HepG2 (cell line): ENCODE measurements around the gene PLEKHG4. TPM values are rescaled to one million over a fixed set of nuclear protein-coding genes. Genes with fewer than 3 reads are reported as not detected.

Source experiments
- KLF9 ChIP-seq: IDR thresholded peaks from 2 replicates; pipeline ENCODE4 v1.6.1; 2016; ENCODE audit warnings: low read depth
- MYNN ChIP-seq: sonication (generic); formaldehyde crosslinking; IDR thresholded peaks from 2 replicates; pipeline ENCODE4 v1.4.0; 2020; ENCODE audit warnings: mild to moderate bottlenecking, low read depth, missing genetic modification reagents
- NFIB ChIP-seq: sonication (generic); formaldehyde crosslinking; IDR thresholded peaks from 2 replicates; pipeline ENCODE4 v1.9.0; 2021; ENCODE audit warnings: missing genetic modification reagents, mild to moderate bottlenecking, borderline replicate concordance
- SMAD9 ChIP-seq: sonication (generic); formaldehyde crosslinking; IDR thresholded peaks from 2 replicates; pipeline ENCODE4 v1.5.1; 2020; ENCODE audit warnings: mild to moderate bottlenecking, missing genetic modification reagents
- SOX6 ChIP-seq, 2 experiments: fragments of 450-650 bp in 1 of 2; sonication (generic) in 1 of 2; formaldehyde crosslinking in 1 of 2; IDR thresholded peaks; 2 replicates each; pipeline versions ENCODE4 v1.4.0 to v1.6.1; 2017 to 2020; ENCODE audit warnings: antibody characterized with exemption in 1 of 2, mild to moderate bottlenecking in 1 of 2, missing genetic modification reagents in 1 of 2
- SP1 ChIP-seq, 2 experiments: fragments of 450-650 bp in 1 of 2; sonication (generic) in 1 of 2; formaldehyde crosslinking in 1 of 2; IDR thresholded peaks; 2 replicates each; pipeline versions ENCODE4 v1.4.0 to v1.6.1; 2016 to 2020; ENCODE audit warnings: missing genetic modification reagents in 1 of 2
- TSC22D2 ChIP-seq: sonication (generic); formaldehyde crosslinking; IDR thresholded peaks from 2 replicates; pipeline ENCODE4 v1.5.1; 2020; ENCODE audit warnings: missing genetic modification reagents, mild to moderate bottlenecking, borderline replicate concordance
- ZNF572 ChIP-seq: sonication (generic); formaldehyde crosslinking; IDR thresholded peaks from 2 replicates; pipeline ENCODE4 v1.5.1; 2020; ENCODE audit warnings: mild to moderate bottlenecking, missing genetic modification reagents
- ZZZ3 ChIP-seq: sonication (generic); formaldehyde crosslinking; IDR thresholded peaks from 2 replicates; pipeline ENCODE4 v1.4.0; 2020; ENCODE audit warnings: missing genetic modification reagents, mild to moderate bottlenecking, borderline replicate concordance
- polyA plus RNA-seq, 8 experiments: library from polyadenylated mRNA; depleted of rRNA in 3 of 8; stranded (reverse) in 7 of 8; unstranded in 1 of 8; fragments of >200 nt; fragmentation: Illumina TruSeq in 4 of 8; extraction: Trizol in 4 of 8; gene quantifications; 2 replicates each; pipeline versions ENCODE4 v1.2.1 to v1.2.3, GENCODE V29; 2011 to 2016; ENCODE audit warnings: low read depth in 4 of 8, missing spikeins in 1 of 8, mixed read lengths in 1 of 8; ENCODE audit not compliant: insufficient read depth in 1 of 8
- total RNA-seq, 5 experiments: library from RNA; depleted of rRNA; stranded (reverse); fragments of >200 nt; fragmentation: Illumina TruSeq; extraction: Trizol; gene quantifications; 2 replicates each; pipeline ENCODE4 v1.2.3, GENCODE V29; 2016; ENCODE audit warnings: low read depth in 1 of 5
- TF ChIP-seq, protein P1 (sequence below): sonication (generic); formaldehyde crosslinking; IDR thresholded peaks from 2 replicates; pipeline ENCODE4 v1.4.0; 2020; ENCODE audit warnings: mild to moderate bottlenecking, missing genetic modification reagents
- TF ChIP-seq, protein P2 (sequence below): IDR thresholded peaks from 2 replicates; pipeline ENCODE4 v1.6.1; 2016; ENCODE audit warnings: low read depth, missing genetic modification reagents, missing compliant biosample characterization

Gene PLEKHG4
- total and polyA plus RNA-seq, 2 of the 13 experiments (the other 11 are each of a cell fraction or from before 2014, with no cell fraction given): 7.1 to 13.6 TPM

DNA sequence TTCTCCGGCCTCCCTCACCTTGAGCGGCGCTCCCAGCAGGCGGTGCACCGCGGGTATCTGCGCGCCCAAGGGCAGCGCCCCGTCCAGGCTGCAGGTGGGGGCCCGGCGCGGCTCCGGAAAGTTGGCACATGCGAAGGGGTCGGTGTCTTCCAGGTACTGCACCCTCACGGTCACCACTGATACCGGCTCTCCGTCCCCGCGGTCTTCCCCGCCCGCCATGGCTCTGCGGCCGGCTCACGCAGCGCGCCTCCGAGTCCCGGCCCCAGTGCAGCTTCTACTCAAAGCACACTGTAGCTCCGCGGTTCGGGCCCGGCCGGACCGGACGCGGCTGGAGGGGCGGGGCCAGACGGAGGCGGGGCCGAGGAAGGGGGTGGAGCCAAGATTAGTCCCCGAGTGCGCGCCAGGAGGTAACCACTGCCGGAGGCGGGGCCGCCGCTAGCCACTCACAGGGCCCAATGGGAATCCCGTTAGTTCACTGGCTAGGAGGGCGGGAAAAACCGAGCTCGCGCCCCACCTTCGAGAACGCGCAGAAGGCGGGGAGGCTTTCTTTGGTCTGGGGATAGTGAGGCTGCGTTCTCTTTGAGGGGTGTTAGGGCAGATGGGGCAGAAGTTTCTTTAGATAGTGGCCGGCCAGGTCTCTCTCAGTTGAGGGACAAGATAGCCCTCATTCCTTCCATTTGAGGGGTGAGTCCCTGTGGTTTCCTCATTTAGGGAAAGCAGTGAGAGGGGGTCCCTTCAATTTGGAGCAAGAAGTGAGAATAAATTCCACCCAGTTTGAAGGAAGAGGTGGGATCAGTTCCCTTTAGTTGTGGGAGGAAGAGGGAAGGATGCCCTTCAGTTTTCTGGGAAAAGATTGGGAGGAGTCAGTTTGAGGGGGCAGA is 31.9 kb upstream of the PLEKHG4 start, which contains the start of gene FHOD1 (continued):
- TF ChIP-seq, protein P1, sequence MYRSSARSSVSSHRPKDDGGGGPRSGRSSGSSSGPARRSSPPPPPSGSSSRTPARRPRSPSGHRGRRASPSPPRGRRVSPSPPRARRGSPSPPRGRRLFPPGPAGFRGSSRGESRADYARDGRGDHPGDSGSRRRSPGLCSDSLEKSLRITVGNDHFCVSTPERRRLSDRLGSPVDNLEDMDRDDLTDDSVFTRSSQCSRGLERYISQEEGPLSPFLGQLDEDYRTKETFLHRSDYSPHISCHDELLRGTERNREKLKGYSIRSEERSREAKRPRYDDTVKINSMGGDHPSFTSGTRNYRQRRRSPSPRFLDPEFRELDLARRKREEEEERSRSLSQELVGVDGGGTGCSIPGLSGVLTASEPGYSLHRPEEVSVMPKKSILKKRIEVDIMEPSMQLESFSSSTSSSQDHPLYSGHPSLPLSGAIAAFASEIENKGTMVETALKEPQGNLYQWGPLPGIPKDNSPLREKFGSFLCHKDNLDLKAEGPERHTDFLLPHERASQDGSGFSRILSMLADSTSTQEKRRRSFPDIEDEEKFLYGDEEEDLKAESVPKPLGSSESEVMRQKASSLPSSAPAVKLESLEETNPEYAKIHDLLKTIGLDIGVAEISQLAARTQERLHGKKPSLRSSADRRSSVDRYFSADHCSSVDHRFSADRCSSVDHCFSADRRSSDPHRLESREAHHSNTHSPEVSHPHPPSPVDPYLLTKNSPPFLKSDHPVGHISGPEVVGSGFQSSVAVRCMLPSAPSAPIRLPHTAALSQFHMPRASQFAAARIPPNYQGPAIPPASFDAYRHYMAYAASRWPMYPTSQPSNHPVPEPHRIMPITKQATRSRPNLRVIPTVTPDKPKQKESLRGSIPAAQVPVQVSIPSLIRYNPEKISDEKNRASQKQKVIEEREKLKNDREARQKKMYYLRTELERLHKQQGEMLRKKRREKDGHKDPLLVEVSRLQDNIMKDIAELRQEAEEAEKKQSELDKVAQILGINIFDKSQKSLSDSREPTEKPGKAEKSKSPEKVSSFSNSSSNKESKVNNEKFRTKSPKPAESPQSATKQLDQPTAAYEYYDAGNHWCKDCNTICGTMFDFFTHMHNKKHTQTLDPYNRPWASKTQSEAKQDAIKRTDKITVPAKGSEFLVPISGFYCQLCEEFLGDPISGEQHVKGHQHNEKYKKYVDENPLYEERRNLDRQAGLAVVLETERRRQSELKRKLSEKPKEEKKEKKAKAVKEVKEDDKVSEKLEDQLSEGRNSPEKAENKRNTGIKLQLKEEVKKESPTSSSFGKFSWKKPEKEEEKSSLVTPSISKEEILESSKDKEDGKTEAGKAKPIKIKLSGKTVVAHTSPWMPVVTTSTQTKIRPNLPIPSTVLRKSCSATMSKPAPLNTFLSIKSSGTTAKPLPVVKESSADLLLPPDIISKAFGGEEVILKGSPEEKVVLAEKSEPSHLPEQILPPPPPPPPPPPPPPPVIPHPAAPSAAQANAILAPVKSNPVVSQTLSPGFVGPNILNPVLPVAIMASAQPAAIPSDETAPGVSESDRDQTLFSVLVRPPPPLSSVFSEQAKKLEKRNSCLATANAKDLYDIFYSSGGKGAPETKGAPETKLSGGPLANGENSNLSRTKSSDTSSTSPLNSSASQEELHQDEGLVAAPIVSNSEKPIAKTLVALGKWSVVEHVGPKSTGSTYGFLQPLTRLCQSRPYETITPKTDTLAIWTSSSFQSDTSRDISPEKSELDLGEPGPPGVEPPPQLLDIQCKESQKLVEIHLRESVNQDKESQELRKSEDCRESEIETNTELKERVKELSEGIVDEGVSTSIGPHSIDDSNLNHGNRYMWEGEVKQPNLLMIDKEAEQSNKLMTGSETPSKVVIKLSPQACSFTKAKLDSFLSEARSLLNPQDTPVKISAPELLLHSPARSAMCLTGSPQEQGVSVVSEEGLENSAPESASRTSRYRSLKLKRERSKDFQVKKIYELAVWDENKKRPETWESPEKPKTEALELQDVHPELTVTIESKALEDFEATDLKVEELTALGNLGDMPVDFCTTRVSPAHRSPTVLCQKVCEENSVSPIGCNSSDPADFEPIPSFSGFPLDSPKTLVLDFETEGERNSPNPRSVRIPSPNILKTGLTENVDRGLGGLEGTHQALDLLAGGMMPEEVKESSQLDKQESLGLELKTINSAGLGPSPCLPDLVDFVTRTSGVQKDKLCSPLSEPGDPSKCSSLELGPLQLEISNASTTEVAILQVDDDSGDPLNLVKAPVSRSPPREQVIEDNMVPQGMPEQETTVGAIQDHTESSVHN: no peak
- 0 out of 2 replicates have a peak, but pooled peaks have one; percentile 42 for TF ChIP-seq TSC22D2 (CRISPR knock-in tag)
- no peak for TF ChIP-seq SOX6 (IDR thresholded peaks at IDR 0.05)
- no peak for TF ChIP-seq SOX6 (CRISPR knock-in tag; IDR thresholded peaks at IDR 0.05)
- TF ChIP-seq NFIB (CRISPR knock-in tag): no peak
- peak; percentile 46; the same call in 1 of the 2 replicates for TF ChIP-seq ZNF572 (CRISPR knock-in tag)
- TF ChIP-seq MYNN (CRISPR knock-in tag): peak; percentile 74; the same call in 1 of the 2 replicates
- no peak; the same call in 1 of the 2 replicates for TF ChIP-seq ZZZ3
- peak; percentile 90; the same call in 1 of the 2 replicates for TF ChIP-seq KLF9 (CRISPR knock-in tag)
- TF ChIP-seq, protein P2, sequence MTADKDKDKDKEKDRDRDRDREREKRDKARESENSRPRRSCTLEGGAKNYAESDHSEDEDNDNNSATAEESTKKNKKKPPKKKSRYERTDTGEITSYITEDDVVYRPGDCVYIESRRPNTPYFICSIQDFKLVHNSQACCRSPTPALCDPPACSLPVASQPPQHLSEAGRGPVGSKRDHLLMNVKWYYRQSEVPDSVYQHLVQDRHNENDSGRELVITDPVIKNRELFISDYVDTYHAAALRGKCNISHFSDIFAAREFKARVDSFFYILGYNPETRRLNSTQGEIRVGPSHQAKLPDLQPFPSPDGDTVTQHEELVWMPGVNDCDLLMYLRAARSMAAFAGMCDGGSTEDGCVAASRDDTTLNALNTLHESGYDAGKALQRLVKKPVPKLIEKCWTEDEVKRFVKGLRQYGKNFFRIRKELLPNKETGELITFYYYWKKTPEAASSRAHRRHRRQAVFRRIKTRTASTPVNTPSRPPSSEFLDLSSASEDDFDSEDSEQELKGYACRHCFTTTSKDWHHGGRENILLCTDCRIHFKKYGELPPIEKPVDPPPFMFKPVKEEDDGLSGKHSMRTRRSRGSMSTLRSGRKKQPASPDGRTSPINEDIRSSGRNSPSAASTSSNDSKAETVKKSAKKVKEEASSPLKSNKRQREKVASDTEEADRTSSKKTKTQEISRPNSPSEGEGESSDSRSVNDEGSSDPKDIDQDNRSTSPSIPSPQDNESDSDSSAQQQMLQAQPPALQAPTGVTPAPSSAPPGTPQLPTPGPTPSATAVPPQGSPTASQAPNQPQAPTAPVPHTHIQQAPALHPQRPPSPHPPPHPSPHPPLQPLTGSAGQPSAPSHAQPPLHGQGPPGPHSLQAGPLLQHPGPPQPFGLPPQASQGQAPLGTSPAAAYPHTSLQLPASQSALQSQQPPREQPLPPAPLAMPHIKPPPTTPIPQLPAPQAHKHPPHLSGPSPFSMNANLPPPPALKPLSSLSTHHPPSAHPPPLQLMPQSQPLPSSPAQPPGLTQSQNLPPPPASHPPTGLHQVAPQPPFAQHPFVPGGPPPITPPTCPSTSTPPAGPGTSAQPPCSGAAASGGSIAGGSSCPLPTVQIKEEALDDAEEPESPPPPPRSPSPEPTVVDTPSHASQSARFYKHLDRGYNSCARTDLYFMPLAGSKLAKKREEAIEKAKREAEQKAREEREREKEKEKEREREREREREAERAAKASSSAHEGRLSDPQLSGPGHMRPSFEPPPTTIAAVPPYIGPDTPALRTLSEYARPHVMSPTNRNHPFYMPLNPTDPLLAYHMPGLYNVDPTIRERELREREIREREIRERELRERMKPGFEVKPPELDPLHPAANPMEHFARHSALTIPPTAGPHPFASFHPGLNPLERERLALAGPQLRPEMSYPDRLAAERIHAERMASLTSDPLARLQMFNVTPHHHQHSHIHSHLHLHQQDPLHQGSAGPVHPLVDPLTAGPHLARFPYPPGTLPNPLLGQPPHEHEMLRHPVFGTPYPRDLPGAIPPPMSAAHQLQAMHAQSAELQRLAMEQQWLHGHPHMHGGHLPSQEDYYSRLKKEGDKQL (CRISPR knock-in tag): no peak
- no peak for TF ChIP-seq SP1 (IDR thresholded peaks at IDR 0.05)
- peak; percentile 90 for TF ChIP-seq SP1 (CRISPR knock-in tag; IDR thresholded peaks at IDR 0.05)
- no peak for TF ChIP-seq SMAD9 (CRISPR knock-in tag)
